T-helper 1 cell treated with Interleukin-12 subunit alpha and Interleukin-12 subunit beta and Interleukin-4 antibody, amounts not matched to agents 30 μg/mL and 1 μg/mL, for 36 hours (primary cell): ENCODE data around the gene CLIC4.
A peak's percentile ranks its signal among the peaks of the same experiment; 100 is the strongest.

Experiments
- H3K27ac Mint-ChIP-seq: one replicate; pipeline ENCODE4 v1.8.0; 2021; ENCODE audit warnings: mild to moderate bottlenecking, mixed read lengths
- H3K27me3 Mint-ChIP-seq: one replicate; pipeline ENCODE4 v1.8.0; 2021; ENCODE audit warnings: low read depth, mixed read lengths
- H3K36me3 Mint-ChIP-seq: one replicate; pipeline ENCODE4 v1.8.0; 2021; ENCODE audit warnings: low read depth, mixed read lengths
- H3K4me1 Mint-ChIP-seq: one replicate; pipeline ENCODE4 v1.8.0; 2021; ENCODE audit warnings: low read depth, mixed read lengths
- H3K4me3 Mint-ChIP-seq: one replicate; pipeline ENCODE4 v1.8.0; 2021; ENCODE audit warnings: mild to moderate bottlenecking, moderate library complexity, mixed read lengths
- H3K9me3 Mint-ChIP-seq: one replicate; pipeline ENCODE4 v1.8.0; 2021; ENCODE audit warnings: mixed read lengths

The CLIC4 gene

DNA sequence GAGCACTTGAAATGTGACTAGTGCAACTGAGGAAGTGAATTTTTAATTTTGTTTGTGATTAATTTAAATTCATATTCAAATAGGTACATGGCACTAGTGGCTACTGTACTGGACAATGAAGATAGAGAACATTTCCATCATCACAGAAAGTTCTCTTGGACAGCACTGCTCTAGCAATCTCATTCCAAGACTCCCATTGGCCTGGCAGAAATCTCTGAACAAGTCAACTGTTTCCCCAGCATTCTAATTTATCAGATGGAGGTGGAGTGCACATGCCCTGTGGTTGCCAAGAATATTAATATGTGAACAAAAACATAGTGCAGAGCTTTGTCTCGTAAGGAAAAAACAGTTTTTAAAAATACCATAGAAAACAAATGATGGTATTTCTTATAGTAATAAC, 81.3 kb downstream of the CLIC4 start:
- Mint-ChIP-seq H3K36me3 (no peaks in the 10 kb centered on the region), H3K27ac (no peak overlapping the region), H3K9me3 (no peaks in the 10 kb centered on the region), H3K27me3 (peaks cover 4% of the 10 kb centered on the region), H3K4me3 (no peak overlapping the region), H3K4me1 (peaks cover 7% of the 10 kb centered on the region)

DNA sequence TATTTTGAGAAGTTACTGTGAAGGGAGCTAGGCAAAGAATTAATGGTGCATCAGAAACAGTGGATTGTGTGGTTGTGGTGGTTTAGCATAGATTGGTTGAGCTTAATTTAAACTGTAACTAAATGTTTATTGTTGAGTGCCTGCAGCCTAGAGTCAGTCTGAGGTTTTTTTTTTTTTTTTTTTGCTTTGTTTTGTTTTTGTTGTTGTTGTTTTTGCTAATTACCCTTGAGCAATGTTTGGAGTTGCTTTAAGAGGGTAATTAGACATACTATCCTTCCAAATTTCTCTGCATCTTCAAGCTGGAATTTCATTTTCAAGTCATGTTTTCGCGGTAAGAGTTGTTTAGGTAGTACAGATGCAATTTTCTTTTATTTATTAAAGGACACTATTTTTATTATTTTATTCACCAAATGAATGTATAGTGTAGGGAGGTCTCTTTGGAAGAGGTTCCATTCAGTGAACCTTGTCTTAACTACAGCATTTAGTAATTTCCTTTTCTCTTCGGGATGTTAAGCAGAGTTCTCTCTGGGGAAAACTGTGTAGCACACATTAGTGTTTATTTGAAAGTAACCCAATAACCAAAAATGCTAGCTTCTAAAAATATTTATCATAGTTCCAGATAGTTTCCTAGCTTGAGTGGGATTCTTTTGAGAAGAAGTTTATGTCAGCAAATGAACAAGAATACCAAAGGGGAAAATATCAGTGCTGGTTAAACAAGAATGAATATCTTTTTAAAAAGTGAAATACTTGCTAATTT, 82.3 kb downstream of the CLIC4 start:
- Mint-ChIP-seq H3K27ac (no peak overlapping the region), H3K36me3 (no peaks in the 10 kb centered on the region), H3K4me1 (peaks cover 5% of the 10 kb centered on the region), H3K27me3 (peaks cover 4% of the 10 kb centered on the region), H3K4me3 (no peak overlapping the region), H3K9me3 (no peaks in the 10 kb centered on the region)

DNA sequence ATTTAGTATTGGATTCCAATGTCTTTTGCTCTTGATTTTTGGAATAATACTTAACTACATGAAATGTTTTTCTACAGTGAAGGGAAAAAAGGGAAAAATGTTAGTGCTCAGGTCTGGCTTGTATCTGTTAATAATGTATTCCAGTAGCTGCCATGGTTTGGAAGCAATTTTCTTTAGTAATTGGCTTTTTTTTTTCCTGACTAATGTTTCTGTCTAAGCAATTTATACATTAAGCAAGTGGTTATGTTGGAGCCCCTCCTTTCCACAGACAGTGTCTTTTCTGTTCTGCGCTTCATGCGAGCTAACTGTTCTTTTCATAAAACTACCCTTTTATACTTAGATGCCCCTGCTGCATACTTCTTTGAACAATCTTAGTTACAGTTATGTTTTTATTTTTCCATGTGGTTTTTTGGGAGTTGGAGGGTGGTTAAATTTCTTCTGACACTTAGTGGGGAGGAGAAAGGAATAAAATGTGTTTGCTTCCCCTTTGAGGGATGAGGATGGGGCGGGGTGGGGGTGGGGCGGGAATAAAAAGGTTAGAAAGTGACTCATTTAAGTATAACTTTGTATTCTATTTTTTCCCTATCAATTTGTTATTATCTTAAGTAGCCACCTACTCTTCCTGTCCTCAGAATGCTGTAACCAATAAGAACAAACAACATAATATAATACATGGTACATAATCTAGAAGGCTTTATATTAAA, 83.1 kb downstream of the CLIC4 start:
- H3K4me3 Mint-ChIP-seq = no peak overlapping the region
- no peak overlapping the region for H3K27ac Mint-ChIP-seq
- H3K27me3 Mint-ChIP-seq = peaks cover 4% of the 10 kb centered on the region
- H3K36me3 Mint-ChIP-seq = no peaks in the 10 kb centered on the region
- H3K4me1 Mint-ChIP-seq = peaks cover 2% of the 10 kb centered on the region
- no peaks in the 10 kb centered on the region for H3K9me3 Mint-ChIP-seq

DNA sequence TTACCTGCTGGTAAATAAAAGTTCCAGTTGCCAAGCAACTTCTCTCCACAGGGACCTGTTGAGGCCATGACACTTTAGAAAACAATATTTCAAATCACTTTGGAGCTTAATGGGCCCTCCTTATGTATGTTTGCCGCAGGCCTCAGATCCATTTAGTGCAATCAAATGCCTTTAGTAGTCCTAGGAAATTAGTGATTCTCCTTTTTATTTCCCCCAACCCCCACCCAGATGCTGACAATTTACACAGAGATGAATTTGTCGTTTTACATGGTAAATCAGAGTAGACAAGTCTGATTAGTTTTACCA, 83.6 kb downstream of the CLIC4 start:
- Mint-ChIP-seq H3K27ac (no peak overlapping the region), H3K27me3 (peaks cover 4% of the 10 kb centered on the region), H3K36me3 (no peaks in the 10 kb centered on the region), H3K4me1 (peaks cover under 1% of the 10 kb centered on the region), H3K4me3 (no peak overlapping the region), H3K9me3 (no peaks in the 10 kb centered on the region)

DNA sequence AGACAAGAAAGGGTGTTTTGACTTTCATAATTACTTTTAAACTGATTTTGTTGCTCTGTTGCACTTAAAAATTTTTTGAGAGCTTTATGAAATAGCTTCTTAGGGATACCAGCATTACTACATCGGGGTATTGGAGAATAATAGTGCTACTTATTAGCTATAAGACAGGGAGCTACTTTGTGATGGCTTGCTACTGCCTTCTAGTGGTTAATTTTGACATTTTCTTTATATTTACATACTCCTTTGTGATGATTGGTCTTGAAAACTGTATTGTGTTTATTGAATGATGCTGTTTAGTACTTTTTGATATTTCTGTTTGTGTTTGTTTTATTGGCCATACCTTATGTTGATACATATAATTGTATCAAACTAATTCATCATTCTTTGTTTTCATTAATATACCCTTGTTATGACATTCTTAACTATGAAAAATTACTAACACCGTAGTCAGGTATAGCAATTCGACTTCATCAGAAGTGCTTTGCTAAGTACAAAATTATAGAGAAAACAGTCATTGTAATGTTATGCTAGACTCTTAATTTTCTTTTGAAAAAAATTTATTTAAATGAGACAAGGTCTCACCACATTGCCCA, 85.5 kb downstream of the CLIC4 start:
- Mint-ChIP-seq H3K9me3 (no peaks in the 10 kb centered on the region), H3K27me3 (peaks cover 4% of the 10 kb centered on the region), H3K4me1 (no peaks in the 10 kb centered on the region), H3K4me3 (no peak overlapping the region), H3K36me3 (no peaks in the 10 kb centered on the region), H3K27ac (no peak overlapping the region)

DNA sequence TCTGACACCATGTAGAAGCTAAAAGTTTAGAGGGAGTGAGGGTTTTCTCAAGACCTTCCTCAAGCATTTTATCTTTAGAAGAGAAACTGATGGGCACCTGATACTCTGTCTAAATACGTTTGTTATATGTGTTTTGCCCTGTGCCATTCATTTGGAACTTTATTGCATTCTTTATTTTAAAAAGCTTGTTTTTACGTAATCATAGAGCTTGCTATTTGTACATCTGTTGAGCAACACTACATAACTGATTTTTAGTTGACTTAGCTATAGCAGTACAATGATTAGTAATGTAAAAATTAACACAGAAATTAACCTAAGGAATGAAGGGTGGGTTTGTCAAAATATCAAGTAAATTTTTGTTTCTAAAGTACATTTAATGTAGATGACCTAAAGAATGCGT, 96.3 kb downstream of the CLIC4 start:
- peaks cover 10% of the 10 kb centered on the region for H3K27me3 Mint-ChIP-seq
- H3K9me3 Mint-ChIP-seq = no peaks in the 10 kb centered on the region
- H3K4me3 Mint-ChIP-seq = no peak overlapping the region
- no peaks in the 10 kb centered on the region for H3K4me1 Mint-ChIP-seq
- no peak overlapping the region for H3K27ac Mint-ChIP-seq
- peaks cover 7% of the 10 kb centered on the region for H3K36me3 Mint-ChIP-seq

DNA sequence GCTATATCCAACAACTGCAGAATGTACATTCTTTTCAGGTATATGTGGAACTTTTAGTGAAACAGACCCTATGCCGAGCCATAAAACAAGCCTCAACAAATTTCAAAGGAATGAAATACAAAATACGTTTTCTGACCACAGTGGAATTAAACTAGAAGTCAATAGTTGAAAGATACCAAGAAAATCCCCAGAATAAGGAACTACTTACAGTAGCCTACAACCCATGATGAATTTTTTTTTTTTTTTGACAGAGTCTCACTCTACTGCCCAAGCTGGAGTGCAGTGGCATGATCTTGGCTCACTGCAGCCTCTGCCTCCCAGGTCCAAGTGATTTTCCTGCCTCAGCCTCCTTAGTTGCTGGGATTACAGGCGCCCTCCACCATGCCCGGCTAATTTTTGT, 101.4 kb downstream of the CLIC4 start:
- no peaks in the 10 kb centered on the region for H3K9me3 Mint-ChIP-seq
- H3K27me3 Mint-ChIP-seq = peaks cover 30% of the 10 kb centered on the region
- no peak overlapping the region for H3K4me3 Mint-ChIP-seq
- peaks cover 13% of the 10 kb centered on the region for H3K4me1 Mint-ChIP-seq
- no peak overlapping the region for H3K27ac Mint-ChIP-seq
- H3K36me3 Mint-ChIP-seq = no peaks in the 10 kb centered on the region

DNA sequence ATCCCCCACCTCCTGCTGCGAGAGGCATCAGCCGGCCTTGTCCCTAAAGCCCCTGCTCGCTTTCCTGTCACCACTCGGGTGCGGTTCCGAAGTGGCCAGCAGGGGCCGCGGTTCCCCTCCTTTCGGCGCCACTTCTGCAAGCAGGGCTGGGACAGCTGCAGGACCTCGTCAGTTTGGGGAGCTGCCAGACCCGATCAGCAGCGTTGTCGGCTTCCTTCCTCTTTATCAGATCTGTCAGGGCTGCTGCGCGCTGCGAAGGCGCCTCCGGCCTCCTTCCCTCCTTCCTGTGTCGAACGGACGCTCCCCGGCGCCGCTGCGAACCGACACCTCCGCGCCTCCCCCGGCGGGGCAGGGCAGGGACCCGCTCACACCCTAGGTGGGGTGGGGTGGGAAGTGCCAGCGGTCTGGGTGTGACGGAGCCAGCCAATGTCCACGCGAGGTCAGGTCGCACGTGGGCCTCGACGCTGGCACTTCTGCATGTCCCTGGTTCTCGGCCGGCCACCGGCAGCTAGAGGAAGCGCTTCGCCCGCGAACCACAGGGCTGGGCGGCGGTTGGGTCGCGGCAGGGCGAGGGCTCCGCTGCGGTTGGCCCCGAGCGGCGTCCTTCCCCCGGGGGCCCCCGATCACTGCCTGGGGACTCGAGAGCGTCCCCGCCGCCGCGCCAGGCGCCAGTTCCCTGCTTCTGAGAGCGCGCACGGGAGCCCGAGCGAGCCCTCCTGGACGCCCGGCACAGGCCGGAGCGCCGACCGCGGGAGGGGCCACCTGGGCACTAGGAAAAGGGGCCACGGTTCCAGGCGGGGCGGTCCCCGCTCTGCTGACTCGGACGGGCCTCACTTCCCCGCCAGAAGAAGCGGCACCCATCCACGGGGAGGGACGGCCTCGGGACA, 103.0 kb downstream of the CLIC4 start:
- H3K4me3 Mint-ChIP-seq = peak overlapping the region; percentile 72
- no peaks in the 10 kb centered on the region for H3K36me3 Mint-ChIP-seq
- H3K4me1 Mint-ChIP-seq = peaks cover 13% of the 10 kb centered on the region
- H3K9me3 Mint-ChIP-seq = no peaks in the 10 kb centered on the region
- peak overlapping the region; percentile 71 for H3K27ac Mint-ChIP-seq
- H3K27me3 Mint-ChIP-seq = peaks cover 40% of the 10 kb centered on the region

DNA sequence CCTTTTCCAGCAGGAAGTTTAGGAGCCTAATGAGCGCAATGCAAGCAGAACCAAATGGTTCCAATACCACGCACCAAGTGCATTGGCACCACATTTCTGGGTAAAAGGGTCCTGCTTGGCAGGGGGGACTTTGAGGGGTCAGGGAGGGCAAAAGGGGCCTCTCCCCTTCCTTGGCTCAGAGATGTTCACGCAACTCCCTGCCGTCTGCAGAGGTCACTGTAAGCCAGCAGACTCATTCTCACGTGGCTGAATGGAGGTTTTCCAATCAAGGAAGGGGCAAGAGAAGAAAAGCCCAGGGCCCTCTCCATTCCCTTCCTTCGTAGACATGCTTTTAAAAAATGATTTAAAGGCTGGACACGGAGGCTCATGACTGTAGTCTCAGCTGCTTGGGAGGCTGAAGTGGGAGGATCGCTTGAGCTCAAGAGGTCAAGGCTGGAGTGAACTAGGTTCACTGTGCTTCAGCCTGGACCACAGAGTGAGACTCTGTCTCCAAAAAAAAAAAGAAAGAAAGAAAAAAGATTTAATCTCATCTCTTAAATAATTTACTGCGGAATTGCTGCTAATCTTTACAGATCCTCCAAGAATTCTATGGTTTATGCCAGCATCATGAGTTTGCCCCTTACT, 104.5 kb downstream of the CLIC4 start:
- H3K4me1 Mint-ChIP-seq = peaks cover 13% of the 10 kb centered on the region
- H3K27ac Mint-ChIP-seq = no peak overlapping the region
- no peaks in the 10 kb centered on the region for H3K9me3 Mint-ChIP-seq
- H3K4me3 Mint-ChIP-seq = peak overlapping the region; percentile 39
- H3K36me3 Mint-ChIP-seq = no peaks in the 10 kb centered on the region
- peaks cover 52% of the 10 kb centered on the region for H3K27me3 Mint-ChIP-seq

DNA sequence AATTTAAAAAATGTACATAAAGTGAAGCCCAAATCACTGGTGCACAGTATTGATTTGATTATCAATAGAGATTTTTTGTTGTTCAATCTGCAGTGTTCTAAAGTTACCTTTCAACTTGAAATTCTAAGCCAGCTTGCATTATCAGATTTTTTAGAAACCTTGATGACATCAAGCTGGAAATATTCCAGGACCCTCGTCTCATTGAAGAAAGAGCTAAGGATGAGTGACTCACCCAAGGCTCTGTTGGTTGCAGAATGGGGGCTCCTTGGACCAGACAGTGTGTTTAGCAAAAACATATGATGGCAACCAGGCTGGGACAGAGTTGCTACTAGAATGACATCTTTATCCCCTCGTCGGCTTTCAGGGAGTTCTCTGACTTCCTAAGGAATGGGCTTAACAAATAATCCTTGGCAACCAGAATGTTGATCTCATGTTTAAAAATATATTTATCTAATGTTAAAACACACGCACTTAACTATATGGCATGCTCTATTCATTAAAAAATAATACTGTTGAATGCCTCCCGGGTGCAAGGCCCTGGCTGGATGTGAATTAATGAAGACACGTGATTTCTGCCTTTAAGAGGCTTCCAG, 105.2 kb downstream of the CLIC4 start:
- H3K36me3 Mint-ChIP-seq = no peaks in the 10 kb centered on the region
- peaks cover 13% of the 10 kb centered on the region for H3K4me1 Mint-ChIP-seq
- no peaks in the 10 kb centered on the region for H3K9me3 Mint-ChIP-seq
- H3K27ac Mint-ChIP-seq = no peak overlapping the region
- peaks cover 57% of the 10 kb centered on the region for H3K27me3 Mint-ChIP-seq
- H3K4me3 Mint-ChIP-seq = no peak overlapping the region

DNA sequence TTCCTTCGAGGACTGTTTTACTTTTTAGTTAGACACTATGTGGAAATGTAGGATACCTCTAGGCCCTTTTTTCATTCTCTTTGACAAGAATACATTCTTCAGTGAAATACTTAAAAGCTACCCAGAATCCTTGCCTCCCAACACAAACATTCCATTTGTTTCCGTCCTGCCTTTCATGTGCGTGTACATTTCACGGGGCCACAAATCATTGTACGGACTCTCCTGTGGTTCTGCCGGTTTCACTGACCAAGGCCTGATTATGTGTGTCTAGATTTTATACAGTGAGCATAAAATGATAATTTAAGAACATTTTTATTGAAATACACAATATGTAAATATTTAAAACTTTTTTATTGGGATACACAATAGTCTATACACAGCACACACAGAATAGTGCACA, 108.4 kb downstream of the CLIC4 start:
- H3K27me3 Mint-ChIP-seq = peaks cover 72% of the 10 kb centered on the region
- no peaks in the 10 kb centered on the region for H3K36me3 Mint-ChIP-seq
- no peak overlapping the region for H3K4me3 Mint-ChIP-seq
- H3K27ac Mint-ChIP-seq = no peak overlapping the region
- no peaks in the 10 kb centered on the region for H3K9me3 Mint-ChIP-seq
- H3K4me1 Mint-ChIP-seq = peaks cover 10% of the 10 kb centered on the region

DNA sequence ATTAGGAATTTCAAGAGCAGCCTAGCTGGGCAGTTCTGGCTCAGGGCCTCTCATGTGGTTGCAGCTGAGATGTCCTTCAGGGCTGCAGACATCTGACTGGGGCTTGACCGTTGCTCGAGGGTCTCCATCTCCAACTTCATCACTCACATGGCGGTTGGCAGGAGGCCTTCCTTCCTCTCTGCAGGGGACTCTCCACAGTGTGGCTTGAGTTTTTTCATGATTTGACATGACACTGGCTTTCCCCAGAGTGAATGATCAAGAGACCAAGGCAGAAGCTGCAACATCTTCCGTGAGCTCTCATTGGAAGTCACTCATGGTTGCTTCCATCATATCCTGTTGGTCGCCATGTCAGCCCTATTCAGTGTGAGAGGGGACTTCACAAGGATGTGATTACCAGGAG, 110.2 kb downstream of the CLIC4 start:
- Mint-ChIP-seq H3K4me1 (no peaks in the 10 kb centered on the region), H3K27ac (no peak overlapping the region), H3K9me3 (no peaks in the 10 kb centered on the region), H3K4me3 (no peak overlapping the region), H3K27me3 (peaks cover 59% of the 10 kb centered on the region), H3K36me3 (no peaks in the 10 kb centered on the region)

DNA sequence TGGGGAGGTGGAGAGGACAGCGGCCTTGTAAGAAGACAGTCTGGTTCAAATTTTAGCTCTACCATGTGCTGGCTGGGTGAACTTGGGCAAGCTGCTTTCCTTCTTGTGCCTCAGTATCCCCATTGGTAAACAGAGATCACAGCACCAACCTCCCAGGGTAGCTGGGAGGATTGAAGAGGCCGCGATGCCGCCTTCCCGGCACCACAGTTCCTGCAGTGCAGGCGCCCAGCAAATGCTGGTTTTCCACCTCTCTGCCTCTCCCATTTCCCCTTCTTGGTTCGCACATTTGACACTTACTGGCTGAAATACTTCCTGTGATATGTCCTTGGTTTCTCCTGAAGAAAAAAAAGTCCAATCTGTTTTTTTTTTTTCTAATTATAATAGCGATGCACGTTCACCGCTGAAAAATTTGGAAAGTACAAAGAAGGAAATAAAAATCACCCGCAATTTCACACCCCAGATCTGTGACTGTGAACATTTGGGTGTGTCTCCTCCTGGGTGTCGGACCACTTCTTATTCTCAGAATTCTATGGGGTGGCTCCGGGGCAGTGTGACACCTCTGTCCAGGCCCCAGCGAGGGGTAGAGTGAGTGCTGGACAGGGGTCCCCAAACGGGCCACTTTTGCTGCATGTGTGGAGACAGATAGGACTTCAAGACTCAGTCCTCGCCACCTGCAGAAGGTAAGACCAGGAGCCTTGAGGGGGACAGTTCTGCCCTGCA, 111.7 kb downstream of the CLIC4 start:
- Mint-ChIP-seq H3K27ac (no peak overlapping the region), H3K27me3 (peaks cover 47% of the 10 kb centered on the region), H3K36me3 (no peaks in the 10 kb centered on the region), H3K4me1 (no peaks in the 10 kb centered on the region), H3K4me3 (no peak overlapping the region), H3K9me3 (no peaks in the 10 kb centered on the region)
